HG03108 (cell line): ENCODE measurements around the gene PCSK2.

Source experiments
- ATAC-seq: cut with Tn5 transposase; IDR thresholded peaks from one replicate; pipeline ENCODE4 v1.9.1; 2021; ENCODE audit warnings: moderate library complexity; ENCODE audit not compliant: unreplicated experiment

Gene PCSK2

GRCh38 chr20:17327185-17328148 lies 100.6 kb downstream of the PCSK2 start:
- ATAC-seq: no peak

- ATAC-seq: no peak
Observed at GRCh38 chr20:17334932-17335331, 108.1 kb downstream of the PCSK2 start.

- ATAC-seq: no peak
Observed at GRCh38 chr20:17339000-17339399, 112.2 kb downstream of the PCSK2 start.

GRCh38 chr20:17343091-17343490 lies 116.3 kb downstream of the PCSK2 start:
- ATAC-seq: no peak

- no peak for ATAC-seq
Observed at GRCh38 chr20:17343656-17344452, 117.0 kb downstream of the PCSK2 start.

- no peak for ATAC-seq
Observed at GRCh38 chr20:17344790-17345189, 118.0 kb downstream of the PCSK2 start.

GRCh38 chr20:17345321-17345720 lies 118.5 kb downstream of the PCSK2 start:
- ATAC-seq: no peak

GRCh38 chr20:17350321-17350720 lies 123.5 kb downstream of the PCSK2 start:
- ATAC-seq: no peak

- no peak for ATAC-seq
Observed at GRCh38 chr20:17357238-17357637, 130.4 kb downstream of the PCSK2 start.

- no peak for ATAC-seq
Observed at GRCh38 chr20:17358854-17359253, 132.0 kb downstream of the PCSK2 start.

- ATAC-seq: no peak
Observed at GRCh38 chr20:17364681-17365080, 137.8 kb downstream of the PCSK2 start.

- ATAC-seq: no peak
Observed at GRCh38 chr20:17365831-17366230, 139.0 kb downstream of the PCSK2 start.

- ATAC-seq: no peak
Observed at GRCh38 chr20:17369506-17369905, 142.7 kb downstream of the PCSK2 start.

- ATAC-seq: no peak
Observed at GRCh38 chr20:17372806-17373440, 146.1 kb downstream of the PCSK2 start.

- no peak for ATAC-seq
Observed at GRCh38 chr20:17374086-17374485, 147.2 kb downstream of the PCSK2 start.

GRCh38 chr20:17376031-17376430 lies 149.2 kb downstream of the PCSK2 start:
- ATAC-seq: no peak

- ATAC-seq: no peak
Observed at GRCh38 chr20:17377231-17377630, 150.4 kb downstream of the PCSK2 start.

GRCh38 chr20:17379651-17380050 lies 152.8 kb downstream of the PCSK2 start:
- no peak for ATAC-seq

- no peak for ATAC-seq
Observed at GRCh38 chr20:17380801-17381200, 154.0 kb downstream of the PCSK2 start.

- no peak for ATAC-seq
Observed at GRCh38 chr20:17381724-17382123, 154.9 kb downstream of the PCSK2 start.

GRCh38 chr20:17385798-17386197 lies 159.0 kb downstream of the PCSK2 start:
- ATAC-seq: no peak
